ENCODE results near the gene GTF3C2. TPM values are rescaled to one million over a fixed set of nuclear protein-coding genes. Genes with fewer than 3 reads are reported as not detected.

Gene GTF3C2
- total and polyA plus RNA-seq, 2 of the 13 experiments (the other 11 are each of a cell fraction or from before 2014, with no cell fraction given) = 77.5 to 130 TPM

DNA sequence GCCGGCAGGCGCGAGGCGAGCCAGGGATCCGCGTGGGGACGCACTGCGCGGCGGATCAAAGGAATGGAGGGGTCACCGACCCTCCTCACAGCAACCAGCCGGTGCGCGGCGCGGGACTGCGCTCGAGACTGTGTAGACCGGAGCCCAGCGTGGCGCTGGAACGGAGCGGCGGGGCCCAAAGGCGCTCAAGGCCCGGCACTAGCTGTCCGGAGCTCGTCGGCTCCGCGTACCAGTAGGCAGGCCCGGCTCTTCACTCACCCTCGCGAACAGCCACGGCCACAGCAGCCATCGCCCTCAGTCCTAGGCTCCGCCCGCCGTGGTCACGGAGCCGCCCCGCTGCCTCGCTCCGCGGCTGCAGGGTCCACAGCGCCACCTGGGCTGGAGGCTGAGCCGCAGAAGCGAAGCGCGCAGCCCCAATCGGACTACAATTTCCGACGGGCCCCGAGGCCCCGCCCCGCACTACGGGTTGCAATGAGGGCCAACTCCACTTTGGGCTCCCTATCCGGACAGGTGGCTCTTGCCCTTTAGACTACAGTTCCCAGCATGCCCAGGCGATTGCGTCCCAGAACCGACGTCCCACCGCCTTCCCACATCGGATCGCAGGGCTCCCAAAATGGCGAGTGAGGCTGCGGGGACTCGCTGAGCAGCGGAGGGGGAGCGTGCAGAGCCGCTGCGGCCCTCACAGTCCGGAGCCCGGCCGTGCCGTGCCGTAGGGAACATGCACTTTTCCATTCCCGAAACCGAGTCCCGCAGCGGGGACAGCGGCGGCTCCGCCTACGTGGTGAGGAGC, 13.7 kb upstream of the GTF3C2 start, which contains the start of the genes EIF2B4 and SNX17 (continued):
- TF ChIP-seq ZNF850 (CRISPR knock-in tag; conservative IDR thresholded peaks at IDR 0.05) (no peak; the same call in 1 of the 2 replicates), E2F5 (CRISPR knock-in tag; conservative IDR thresholded peaks at IDR 0.05) (peak; percentile 57), POLR2G (IDR thresholded peaks at IDR 0.05; ENCODE audit: low read depth, low read length) (peak; percentile 97), ZHX1 (CRISPR knock-in tag; IDR thresholded peaks at IDR 0.05; ENCODE audit: low read depth) (0 out of 2 replicates have a peak, but pooled peaks have one; percentile 69), HDAC1 (CRISPR knock-in tag; IDR thresholded peaks at IDR 0.05) (peak; percentile 96), SOX13 (IDR thresholded peaks at IDR 0.05) (peak; percentile 38; the same call in 1 of the 2 replicates), SOX13 (CRISPR knock-in tag; conservative IDR thresholded peaks at IDR 0.05 in 1 of 2, IDR thresholded peaks at IDR 0.05 in 1 of 2) (peak; percentile 47 to 66; a peak in 2 of 4 replicates), ZNF224 (CRISPR knock-in tag; IDR thresholded peaks at IDR 0.05) (peak; percentile 76; the same call in 1 of the 2 replicates), KIAA2018 (CRISPR knock-in tag; IDR thresholded peaks at IDR 0.05; ENCODE audit: borderline replicate concordance) (peak; percentile 75), ZNF235 (CRISPR knock-in tag; IDR thresholded peaks at IDR 0.05; ENCODE audit: borderline replicate concordance) (peak; percentile 87; the same call in 1 of the 2 replicates), KDM6A (CRISPR knock-in tag; IDR thresholded peaks at IDR 0.05; ENCODE audit: low read depth) (no peak; the same call in 1 of the 2 replicates), KDM5A (IDR thresholded peaks at IDR 0.05; ENCODE audit: borderline replicate concordance, low read length) (peak; percentile 87)
